KMS-11 (cell line): ENCODE measurements around the gene CCDC169.
A peak's percentile ranks its signal among the peaks of the same experiment; 100 is the strongest.

Source experiments
- H2AFZ ChIP-seq: fragments of 200-600 bp; sonication (generic); 2 replicates; pipeline ENCODE4 v1.6.1; 2016; ENCODE audit warnings: antibody characterized with exemption, mixed run types, low read depth
- H3K27ac ChIP-seq: fragments of 200-600 bp; sonication (generic); 2 replicates; pipeline ENCODE4 v1.6.1; 2016; ENCODE audit warnings: mild to moderate bottlenecking, mixed run types
- H3K27me3 ChIP-seq: fragments of 200-600 bp; sonication (generic); 2 replicates; pipeline ENCODE4 v1.6.1; 2017; ENCODE audit warnings: mild to moderate bottlenecking, low read depth, mixed run types, moderate library complexity; ENCODE audit not compliant: insufficient read depth
- H3K36me3 ChIP-seq: fragments of 200-600 bp; sonication (generic); 2 replicates; pipeline ENCODE4 v1.6.1; 2017; ENCODE audit warnings: mild to moderate bottlenecking, mixed run types; ENCODE audit not compliant: insufficient read depth
- H3K4me1 ChIP-seq: fragments of 200-600 bp; sonication (generic); 2 replicates; pipeline ENCODE4 v1.6.1; 2016; ENCODE audit warnings: mild to moderate bottlenecking, low read depth, mixed run types; ENCODE audit not compliant: poor library complexity, severe bottlenecking
- H3K4me2 ChIP-seq: fragments of 200-600 bp; sonication (generic); 2 replicates; pipeline ENCODE4 v1.7.0; 2016; ENCODE audit warnings: mild to moderate bottlenecking, mixed run types
- H3K4me3 ChIP-seq: fragments of 200-600 bp; sonication (generic); IDR thresholded peaks from 2 replicates; pipeline ENCODE4 v1.6.1; 2017; ENCODE audit warnings: low read depth, low read length, mixed read lengths; ENCODE audit not compliant: insufficient read depth
- H3K79me2 ChIP-seq: fragments of 200-600 bp; sonication (generic); 2 replicates; pipeline ENCODE4 v1.6.1; 2016; ENCODE audit warnings: low read depth, mixed run types; ENCODE audit not compliant: insufficient read depth
- H3K9ac ChIP-seq: fragments of 200-600 bp; sonication (generic); 2 replicates; pipeline ENCODE4 v1.6.1; 2016; ENCODE audit warnings: mild to moderate bottlenecking, mixed run types
- H4K20me1 ChIP-seq: fragments of 200-600 bp; sonication (generic); 2 replicates; pipeline ENCODE4 v1.6.1; 2016; ENCODE audit warnings: mild to moderate bottlenecking, mixed run types; ENCODE audit not compliant: insufficient read depth
- CTCF ChIP-seq: fragments of 200-600 bp; sonication (generic); conservative IDR thresholded peaks from 2 replicates; pipeline ENCODE4 v1.6.1; 2017; ENCODE audit warnings: low read depth, mild to moderate bottlenecking, antibody characterized with exemption, low read length, moderate library complexity, mixed read lengths

The CCDC169 gene

GRCh38 chr13:36293497-36293896 lies 4.1 kb downstream of the CCDC169 start:
- Histone ChIP-seq H3K36me3 (no peaks in the 10 kb centered on the region), H3K27ac (no peak overlapping the region), H2AFZ (no peak overlapping the region), H3K27me3 (no peaks in the 10 kb centered on the region), H3K4me3 (no peak overlapping the region), H4K20me1 (no peaks in the 10 kb centered on the region), H3K79me2 (no peaks in the 10 kb centered on the region), H3K9ac (no peak overlapping the region), H3K4me2 (no peak overlapping the region), H3K4me1 (no peaks in the 10 kb centered on the region)
- TF ChIP-seq CTCF, result no peak

- Histone ChIP-seq H3K4me1 (no peaks in the 10 kb centered on the region), H3K36me3 (no peaks in the 10 kb centered on the region), H4K20me1 (no peaks in the 10 kb centered on the region), H3K27me3 (no peaks in the 10 kb centered on the region), H2AFZ (no peak overlapping the region), H3K4me2 (no peak overlapping the region), H3K79me2 (no peaks in the 10 kb centered on the region), H3K4me3 (no peak overlapping the region), H3K9ac (no peak overlapping the region), H3K27ac (no peak overlapping the region)
- TF ChIP-seq CTCF, result no peak
These were observed 8.7 kb downstream of the CCDC169 start for GRCh38 chr13:36288794-36289391.

GRCh38 chr13:36286006-36286405 lies 11.6 kb downstream of the CCDC169 start:
- no peaks in the 10 kb centered on the region for H3K36me3 ChIP-seq
- no peak overlapping the region for H3K27ac ChIP-seq
- H2AFZ ChIP-seq, result no peak overlapping the region
- no peaks in the 10 kb centered on the region for H3K4me1 ChIP-seq
- TF ChIP-seq CTCF, result no peak
- no peaks in the 10 kb centered on the region for H4K20me1 ChIP-seq
- H3K4me2 ChIP-seq, result no peak overlapping the region
- no peak overlapping the region for H3K9ac ChIP-seq
- H3K4me3 ChIP-seq, result no peak overlapping the region
- H3K79me2 ChIP-seq, result no peaks in the 10 kb centered on the region
- H3K27me3 ChIP-seq, result no peaks in the 10 kb centered on the region

DNA sequence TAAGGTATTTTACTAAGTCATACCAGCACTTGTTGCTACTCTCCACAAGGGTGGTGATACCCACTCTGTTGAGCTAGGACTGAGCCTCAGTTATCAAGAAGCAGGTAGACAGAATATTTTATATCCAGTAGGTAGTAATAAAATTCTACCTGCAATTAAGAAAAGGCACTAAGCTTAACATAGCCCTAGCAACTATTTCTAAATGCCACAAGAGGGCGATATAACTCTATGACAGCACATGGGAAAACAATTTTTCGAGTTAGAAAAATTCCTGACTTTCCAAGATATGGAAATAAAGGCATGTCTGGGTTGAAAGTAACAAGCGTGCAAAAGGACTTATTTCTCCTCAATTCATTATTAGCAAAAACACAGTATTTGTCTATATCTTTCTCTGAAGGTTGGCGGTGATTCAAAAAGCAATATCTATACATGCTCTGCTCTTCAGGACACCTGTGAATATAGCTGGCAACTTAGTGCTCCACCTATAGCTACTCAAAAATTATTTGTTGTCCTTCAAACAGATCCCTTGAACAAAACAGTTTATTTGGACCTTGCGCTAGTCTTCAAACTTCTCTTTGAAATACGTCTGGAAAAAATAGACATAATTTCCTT lies 14.7 kb downstream of the CCDC169 start:
- peak; percentile 71 for TF ChIP-seq CTCF
- no peak overlapping the region for H2AFZ ChIP-seq
- no peak overlapping the region for H3K4me3 ChIP-seq
- no peak overlapping the region for H3K9ac ChIP-seq
- H4K20me1 ChIP-seq, result no peaks in the 10 kb centered on the region
- no peaks in the 10 kb centered on the region for H3K79me2 ChIP-seq
- no peaks in the 10 kb centered on the region for H3K36me3 ChIP-seq
- H3K27ac ChIP-seq, result no peak overlapping the region
- H3K4me2 ChIP-seq, result no peak overlapping the region
- H3K4me1 ChIP-seq, result no peaks in the 10 kb centered on the region
- no peaks in the 10 kb centered on the region for H3K27me3 ChIP-seq
